K562 (cell line): ENCODE results near the gene PPP1R2B. TPM values are rescaled to one million over a fixed set of nuclear protein-coding genes. Genes with fewer than 3 reads are reported as not detected.

Experiments used
- HSF4 ChIP-seq: fragments of 250-450 bp; sonication (Bioruptor Pico); IDR thresholded peaks from 2 replicates; pipeline ENCODE4 v2.1.2; 2022; ENCODE audit warnings: mild to moderate bottlenecking, moderate library complexity, borderline replicate concordance
- PREB ChIP-seq: sonication (generic); formaldehyde crosslinking; IDR thresholded peaks from 2 replicates; pipeline ENCODE4 v1.8.1; 2023; ENCODE audit warnings: mild to moderate bottlenecking, missing genetic modification reagents
- ZBTB9 ChIP-seq: fragments of 450-650 bp; formaldehyde crosslinking; IDR thresholded peaks from 2 replicates; pipeline ENCODE4 v1.4.0; 2020; ENCODE audit warnings: mild to moderate bottlenecking, moderate library complexity
- ZNF592 ChIP-seq: fragments of 450-650 bp; IDR thresholded peaks from 2 replicates; pipeline ENCODE4 v1.6.1; 2017; ENCODE audit warnings: antibody characterized with exemption, mild to moderate bottlenecking
- polyA plus RNA-seq, 8 experiments: library from polyadenylated mRNA; depleted of rRNA in 4 of 8; stranded (reverse) in 5 of 8; unstranded in 3 of 8; fragments of >200 nt; fragmentation: Nextera tagmentation in 2 of 8; fragmentation: Illumina TruSeq in 1 of 8; extraction: Ambion mirVana in 2 of 8; extraction: Trizol in 1 of 8; gene quantifications; 2 replicates each; pipeline versions ENCODE4 v1.2.1 to v1.2.3, GENCODE V29; 2011 to 2014; ENCODE audit warnings: inconsistent platforms in 1 of 8, missing spikeins in 1 of 8
- total RNA-seq, 7 experiments: library from RNA; depleted of rRNA in 6 of 7; stranded (reverse); fragments of >200 nt in 6 of 7; fragmentation: Illumina TruSeq in 2 of 7; extraction: Trizol in 2 of 7; gene quantifications; 2 replicates each; pipeline versions ENCODE4 v1.2.1 to v1.2.3, GENCODE V29; 2011 to 2021; ENCODE audit warnings: low replicate concordance in 1 of 7

The PPP1R2B gene
- total and polyA plus RNA-seq, 9 of the 15 experiments (the other 6 are each of a cell fraction or from before 2014, with no cell fraction given) = 0.06 to 0.11 TPM; not detected in 7

GRCh38 chr5:156879665-156880285 is 29.7 kb downstream of the PPP1R2B start (continued):
- TF ChIP-seq ZBTB9 (CRISPR knock-in tag) (no peak), PREB (no peak), ZNF592 (no peak), HSF4 (CRISPR knock-in tag) (no peak)
